ENCODE data around the gene NPFF.

The NPFF gene

GRCh38 chr12:53474819-53475218 is 32.5 kb downstream of the NPFF start:
- DNase-seq (ENCODE audit: low spot score), result no peak

GRCh38 chr12:53474077-53474476 is 33.2 kb downstream of the NPFF start:
- no peak for DNase-seq (ENCODE audit: low spot score)

- DNase-seq (ENCODE audit: low spot score), result no peak
These were observed 35.2 kb downstream of the NPFF start for GRCh38 chr12:53472056-53472582.

GRCh38 chr12:53468282-53468681 is 39.0 kb downstream of the NPFF start:
- DNase-seq (ENCODE audit: low spot score), result no peak

GRCh38 chr12:53467880-53468279 is 39.4 kb downstream of the NPFF start:
- no peak for DNase-seq (ENCODE audit: low spot score)

GRCh38 chr12:53467082-53467481 is 40.2 kb downstream of the NPFF start:
- DNase-seq (ENCODE audit: low spot score), result no peak

GRCh38 chr12:53466640-53467039 is 40.6 kb downstream of the NPFF start:
- no peak for DNase-seq (ENCODE audit: low spot score)

GRCh38 chr12:53465679-53466078 is 41.6 kb downstream of the NPFF start:
- no peak for DNase-seq (ENCODE audit: low spot score)

GRCh38 chr12:53464685-53465418 is 42.4 kb downstream of the NPFF start:
- no peak for DNase-seq (ENCODE audit: low spot score)

GRCh38 chr12:53463802-53464560 is 43.3 kb downstream of the NPFF start:
- no peak for DNase-seq (ENCODE audit: low spot score)

- no peak for DNase-seq (ENCODE audit: low spot score)
These were observed 44.3 kb downstream of the NPFF start for GRCh38 chr12:53462935-53463334.

- DNase-seq (ENCODE audit: low spot score), result no peak
These were observed 45.7 kb downstream of the NPFF start for GRCh38 chr12:53461591-53461990.

- no peak for DNase-seq (ENCODE audit: low spot score)
These were observed 46.2 kb downstream of the NPFF start for GRCh38 chr12:53461059-53461458.

- DNase-seq (ENCODE audit: low spot score), result no peak
These were observed 48.2 kb downstream of the NPFF start for GRCh38 chr12:53459097-53459496.

Measured in kidney capillary endothelial cell (primary cell).